HG03457 (cell line): ENCODE results near the gene LIPE.
A peak's percentile ranks its signal among the peaks of the same experiment; 100 is the strongest.
"Not testable (repeated sequence)": the region's sequence is repeated elsewhere in the genome, so short reads cannot be mapped to it uniquely, and the experiment has no call there.

ENCODE experiments used
- ATAC-seq: cut with Tn5 transposase; IDR thresholded peaks from one replicate; pipeline ENCODE4 v1.9.1; 2021; ENCODE audit warnings: moderate number of reproducible peaks; ENCODE audit not compliant: unreplicated experiment

LIPE gene, protein sequence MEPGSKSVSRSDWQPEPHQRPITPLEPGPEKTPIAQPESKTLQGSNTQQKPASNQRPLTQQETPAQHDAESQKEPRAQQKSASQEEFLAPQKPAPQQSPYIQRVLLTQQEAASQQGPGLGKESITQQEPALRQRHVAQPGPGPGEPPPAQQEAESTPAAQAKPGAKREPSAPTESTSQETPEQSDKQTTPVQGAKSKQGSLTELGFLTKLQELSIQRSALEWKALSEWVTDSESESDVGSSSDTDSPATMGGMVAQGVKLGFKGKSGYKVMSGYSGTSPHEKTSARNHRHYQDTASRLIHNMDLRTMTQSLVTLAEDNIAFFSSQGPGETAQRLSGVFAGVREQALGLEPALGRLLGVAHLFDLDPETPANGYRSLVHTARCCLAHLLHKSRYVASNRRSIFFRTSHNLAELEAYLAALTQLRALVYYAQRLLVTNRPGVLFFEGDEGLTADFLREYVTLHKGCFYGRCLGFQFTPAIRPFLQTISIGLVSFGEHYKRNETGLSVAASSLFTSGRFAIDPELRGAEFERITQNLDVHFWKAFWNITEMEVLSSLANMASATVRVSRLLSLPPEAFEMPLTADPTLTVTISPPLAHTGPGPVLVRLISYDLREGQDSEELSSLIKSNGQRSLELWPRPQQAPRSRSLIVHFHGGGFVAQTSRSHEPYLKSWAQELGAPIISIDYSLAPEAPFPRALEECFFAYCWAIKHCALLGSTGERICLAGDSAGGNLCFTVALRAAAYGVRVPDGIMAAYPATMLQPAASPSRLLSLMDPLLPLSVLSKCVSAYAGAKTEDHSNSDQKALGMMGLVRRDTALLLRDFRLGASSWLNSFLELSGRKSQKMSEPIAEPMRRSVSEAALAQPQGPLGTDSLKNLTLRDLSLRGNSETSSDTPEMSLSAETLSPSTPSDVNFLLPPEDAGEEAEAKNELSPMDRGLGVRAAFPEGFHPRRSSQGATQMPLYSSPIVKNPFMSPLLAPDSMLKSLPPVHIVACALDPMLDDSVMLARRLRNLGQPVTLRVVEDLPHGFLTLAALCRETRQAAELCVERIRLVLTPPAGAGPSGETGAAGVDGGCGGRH

GRCh38 chr19:42427313-42427712 lies at the start of gene LIPE:
Gene LIPE (minus strand): TSS chr19:42427388. CDS start chr19:42427149, 239 bp downstream.
- ATAC-seq, result no peak

DNA sequence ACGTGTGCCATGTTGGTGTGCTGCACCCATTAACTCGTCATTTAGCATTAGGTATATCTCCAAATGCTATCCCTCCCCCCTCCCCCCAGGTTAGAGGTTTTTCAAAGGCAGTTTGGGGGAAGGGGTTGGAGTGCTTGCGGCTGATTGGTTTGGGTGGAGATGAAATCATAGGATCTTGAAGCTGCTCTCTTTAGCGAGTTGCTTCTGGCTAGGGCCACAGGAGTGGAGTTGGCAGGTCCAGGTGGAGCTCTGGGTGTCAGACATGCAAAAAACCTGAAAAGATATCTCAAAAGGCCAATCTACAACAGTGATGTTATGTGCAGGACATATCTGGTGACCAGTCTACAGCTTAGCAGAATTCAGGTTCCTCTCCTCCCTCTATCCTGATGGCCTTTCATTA lies 48.2 kb upstream of the LIPE start:
- ATAC-seq, result no peak

GRCh38 chr19:42474743-42475142 lies 47.6 kb upstream of the LIPE start:
- ATAC-seq, result no peak

GRCh38 chr19:42473686-42474085 lies 46.5 kb upstream of the LIPE start:
- ATAC-seq, result no peak

- no peak for ATAC-seq
Measured at GRCh38 chr19:42472402-42473147, 45.4 kb upstream of the LIPE start.

- ATAC-seq, result no peak
Measured at GRCh38 chr19:42471554-42472249, 44.5 kb upstream of the LIPE start.

GRCh38 chr19:42469311-42470235 lies 42.4 kb upstream of the LIPE start:
- ATAC-seq, result no peak

DNA sequence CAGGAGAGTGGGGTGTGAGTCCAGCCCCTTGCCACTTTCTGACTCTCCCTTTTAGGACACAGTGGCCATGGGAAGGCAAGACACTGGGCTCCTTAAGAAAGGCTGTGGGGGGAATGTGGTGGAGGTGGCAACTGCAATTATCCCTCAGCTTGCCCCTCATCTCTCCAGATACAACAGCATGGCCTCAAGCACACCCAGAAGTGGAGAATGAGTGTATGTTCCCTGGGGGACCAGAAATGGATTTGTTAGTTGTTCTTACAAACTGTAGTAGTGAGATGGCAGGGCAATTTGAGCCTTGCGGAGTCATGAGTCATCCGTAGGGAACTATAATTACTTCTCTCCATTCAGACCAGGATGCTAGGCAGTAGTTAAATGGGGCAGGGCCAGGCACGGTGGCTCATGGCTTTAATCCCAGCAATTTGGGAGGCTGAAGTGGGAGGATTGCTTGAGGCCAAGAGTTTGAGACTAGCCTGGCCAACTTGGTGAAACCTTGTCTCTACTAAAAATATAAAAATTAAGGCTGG lies 41.1 kb upstream of the LIPE start:
- ATAC-seq, result no peak

GRCh38 chr19:42467183-42467760 lies 40.1 kb upstream of the LIPE start:
- no peak for ATAC-seq

DNA sequence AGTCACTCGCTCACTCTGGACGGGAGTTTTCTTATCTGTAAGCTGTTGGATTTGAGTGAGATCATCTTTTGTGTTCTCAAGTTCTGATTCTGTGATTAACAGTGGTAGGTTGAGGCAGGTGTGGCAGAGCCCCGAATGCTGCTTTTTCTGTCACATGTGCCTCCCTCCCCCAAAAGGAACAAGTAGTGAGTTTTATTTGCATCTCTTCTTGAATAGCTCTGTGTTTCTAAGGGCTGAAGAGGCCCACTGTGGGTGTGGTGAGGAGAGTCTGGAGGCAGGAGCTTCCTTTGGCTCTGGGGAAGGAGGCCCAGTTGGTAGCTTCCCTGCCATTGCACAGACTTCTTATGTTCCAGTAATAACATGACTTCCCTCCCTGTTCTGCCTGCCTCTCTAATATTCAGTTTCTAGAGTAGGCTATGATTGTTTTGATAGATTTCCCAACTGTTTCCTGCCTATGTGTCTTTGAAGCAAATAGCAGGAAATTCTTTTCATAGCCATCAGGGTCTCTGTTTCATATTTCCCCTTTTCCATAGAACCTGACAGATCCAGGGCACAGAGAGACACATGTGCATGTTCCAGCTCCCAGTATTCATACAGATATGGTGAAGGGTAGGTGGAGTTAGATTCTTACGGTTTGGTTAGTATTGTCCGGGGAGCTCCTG lies 39.5 kb upstream of the LIPE start:
- no peak for ATAC-seq

- peak; percentile 66 for ATAC-seq
Measured at GRCh38 chr19:42465827-42466280, 38.7 kb upstream of the LIPE start.

- no peak for ATAC-seq
Measured at GRCh38 chr19:42461700-42462324, 34.6 kb upstream of the LIPE start.

- ATAC-seq, result not testable (repeated sequence)
Measured at GRCh38 chr19:42461231-42461630, 34.0 kb upstream of the LIPE start.

DNA sequence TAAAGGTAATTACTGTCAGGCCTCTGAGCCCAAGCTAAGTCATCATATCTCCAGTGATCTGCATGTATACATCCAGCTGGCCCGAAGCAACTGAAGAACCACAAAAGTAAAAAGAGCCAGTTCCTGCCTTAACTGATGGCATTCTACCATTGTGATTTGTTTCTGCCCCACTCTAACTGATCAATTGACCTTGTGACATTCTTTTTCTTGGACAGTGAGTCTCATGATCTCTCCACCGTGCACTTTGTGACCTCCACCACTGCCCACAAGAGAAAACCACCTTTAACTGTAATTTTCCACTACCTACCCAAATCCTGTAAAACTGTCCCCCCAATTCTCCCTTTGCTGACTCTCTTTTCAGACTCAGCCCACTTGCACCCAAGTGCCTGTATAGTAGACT lies 32.7 kb upstream of the LIPE start:
- no peak for ATAC-seq

- ATAC-seq, result no peak
Measured at GRCh38 chr19:42455621-42456081, 28.5 kb upstream of the LIPE start.

DNA sequence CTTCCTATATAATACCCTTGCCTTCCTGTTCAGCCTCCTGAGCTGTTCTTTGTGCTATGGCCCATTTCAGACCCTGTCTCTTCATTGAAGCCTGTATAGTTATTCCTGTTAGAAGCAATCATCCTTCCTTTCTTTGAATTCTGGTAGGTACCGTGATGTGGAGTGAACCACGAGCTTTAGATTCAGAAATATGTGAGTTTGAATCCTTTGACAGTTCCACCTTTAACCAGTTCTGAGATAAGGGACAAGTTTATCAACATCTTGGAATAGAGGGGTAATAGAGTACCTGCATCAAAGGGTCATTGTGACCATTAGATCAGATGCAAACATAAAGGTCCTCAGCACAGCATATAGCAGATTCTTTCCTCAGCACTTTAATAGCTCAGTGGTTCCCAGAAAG lies 27.9 kb upstream of the LIPE start:
- no peak for ATAC-seq

DNA sequence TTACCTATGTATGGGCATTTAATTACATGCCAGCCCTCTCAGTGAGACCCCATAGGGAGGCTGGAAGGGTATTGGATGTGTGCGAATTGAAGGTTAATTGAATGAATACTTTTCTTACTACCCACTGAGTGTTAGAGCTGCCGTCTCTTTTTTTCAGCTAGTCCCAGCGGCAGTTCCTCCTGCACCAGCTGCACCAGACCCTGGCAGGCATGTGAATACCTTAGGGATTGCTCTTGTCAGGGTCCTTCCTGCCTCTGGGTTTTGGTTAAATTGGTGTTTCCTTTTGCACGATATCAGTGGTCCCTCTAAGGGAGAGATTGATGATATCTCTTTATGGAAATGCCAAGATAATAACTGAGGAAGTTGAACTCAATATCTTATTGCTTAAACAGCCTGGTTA lies 25.4 kb upstream of the LIPE start:
- ATAC-seq, result no peak
